Uterus (tissue), 4 donors: ENCODE results near the gene ESRRB. TPM values are rescaled to one million over a fixed set of nuclear protein-coding genes. Genes with fewer than 3 reads are reported as not detected.

ENCODE experiments used
- DNase-seq, 2 donors: peaks; one replicate each; pipeline ENCODE4 v3.0.0-alpha.2; 2019 to 2020
- H3K27ac ChIP-seq, 2 donors: fragments of 200-600 bp; sonication (generic); 1 replicate in 1 of 2; 2 replicates in 1 of 2; pipeline ENCODE4 v1.5.1; 2016 to 2018
- H3K27me3 ChIP-seq, 2 donors: fragments of 200-600 bp; sonication (generic); one replicate each; pipeline ENCODE4 v1.5.1; 2018 to 2019; ENCODE audit warnings: control low read depth in 1 of 2
- H3K36me3 ChIP-seq, 2 donors: fragments of 200-600 bp; sonication (generic); one replicate each; pipeline ENCODE4 v1.5.1; 2019; ENCODE audit warnings: control low read depth in 1 of 2
- H3K4me1 ChIP-seq, 2 donors: fragments of 200-600 bp; sonication (generic); one replicate each; pipeline ENCODE4 v1.5.1; 2018 to 2019; ENCODE audit warnings: control low read depth in 1 of 2
- H3K4me3 ChIP-seq, 2 donors: fragments of 200-600 bp; sonication (generic); 1 replicate in 1 of 2; 2 replicates in 1 of 2; pipeline ENCODE4 v1.5.1; 2018 to 2019; ENCODE audit warnings: mild to moderate bottlenecking in 1 of 2
- H3K9me3 ChIP-seq, 2 donors: fragments of 200-600 bp; sonication (generic); one replicate each; pipeline ENCODE4 v1.5.1; 2019; ENCODE audit warnings: control low read depth in 1 of 2
- CTCF ChIP-seq, 4 experiments: fragments of 200-600 bp in 2 of 4; fragments of 450-650 bp in 2 of 4; sonication (generic) in 2 of 4; IDR thresholded peaks; one replicate each; pipeline ENCODE4 v1.5.1; 2016 to 2019; ENCODE audit warnings: antibody characterized with exemption in 4 of 4, mild to moderate bottlenecking in 2 of 4, moderate library complexity in 1 of 4
- POLR2A ChIP-seq, 2 donors: fragments of 450-650 bp; IDR thresholded peaks; one replicate each; pipeline ENCODE4 v1.6.1; 2016; ENCODE audit warnings: antibody characterized with exemption in 2 of 2, mild to moderate bottlenecking in 1 of 2, moderate library complexity in 1 of 2
- intact Hi-C: fragments of 100-400 bp; cut with DNase I; formaldehyde crosslinking; loops from one replicate; pipeline ENCODE4 v1.15.1; 2023; ENCODE audit warnings: low total_unique reads
- total RNA-seq, 4 donors: library from RNA; depleted of rRNA in 3 of 4; stranded (reverse); fragments of >200 nt in 3 of 4; gene quantifications; one replicate each; pipeline versions ENCODE4 v1.1.0 to v1.2.4, GENCODE V29; 2014 to 2023
- donor health status: DM: yes; HTN: yes; CAD: no.

The ESRRB gene
- total RNA-seq, 4 donors from 2014 or later: not detected

- Histone ChIP-seq H3K36me3 (no peaks in the 10 kb centered on the region), H3K4me3 (no peak overlapping the region), H3K27me3 (no peaks in the 10 kb centered on the region), H3K4me1 (no peaks in the 10 kb centered on the region), H3K9me3 (no peaks in the 10 kb centered on the region), H3K27ac (no peak overlapping the region)
- no peak for DNase-seq
- TF ChIP-seq POLR2A (IDR thresholded peaks at IDR 0.05) (no peak), CTCF (IDR thresholded peaks at IDR 0.05) (no peak)
- intact Hi-C loops: no loop called here
These were observed 175.2 kb downstream of the ESRRB start for GRCh38 chr14:76551116-76551515.

Other genes starting within 250 kb of the ESRRB start
- gene GPATCH2L, start 224.2 kb upstream of the ESRRB start, total RNA-seq: 100 to 1,000 TPM in 2 of 4 donors, 10 to 100 TPM in 2; 47.6 to 230 (median 85.0) TPM